ENCODE results near the gene DCPS.

DCPS gene

GRCh38 chr11:126329644-126330211, 25.9 kb downstream of the DCPS start:
- DNase-seq, result no peak

- no peak for DNase-seq
Observed at GRCh38 chr11:126331286-126331685, 27.4 kb downstream of the DCPS start.

- DNase-seq, result no peak
Observed at GRCh38 chr11:126332221-126332711, 28.4 kb downstream of the DCPS start.

GRCh38 chr11:126333142-126333541, 29.3 kb downstream of the DCPS start:
- DNase-seq, result no peak

GRCh38 chr11:126334659-126335462, 31.0 kb downstream of the DCPS start:
- DNase-seq, result no peak

GRCh38 chr11:126335463-126335760, 31.6 kb downstream of the DCPS start:
- DNase-seq, result no peak

- no peak for DNase-seq
Observed at GRCh38 chr11:126336138-126336541, 32.3 kb downstream of the DCPS start.

- no peak for DNase-seq
Observed at GRCh38 chr11:126336671-126337101, 32.8 kb downstream of the DCPS start.

- DNase-seq, result no peak
Observed at GRCh38 chr11:126337126-126337473, 33.2 kb downstream of the DCPS start.

- no peak for DNase-seq
Observed at GRCh38 chr11:126337474-126338241, 33.8 kb downstream of the DCPS start.

- no peak for DNase-seq
Observed at GRCh38 chr11:126338346-126339055, 34.6 kb downstream of the DCPS start.

- no peak for DNase-seq
Observed at GRCh38 chr11:126339073-126339862, 35.4 kb downstream of the DCPS start.

GRCh38 chr11:126339863-126340434, 36.1 kb downstream of the DCPS start:
- DNase-seq, result no peak

GRCh38 chr11:126340960-126341606, 37.2 kb downstream of the DCPS start:
- no peak for DNase-seq

- DNase-seq, result no peak
Observed at GRCh38 chr11:126341760-126342161, 37.9 kb downstream of the DCPS start.

GRCh38 chr11:126343051-126343450, 39.2 kb downstream of the DCPS start:
- no peak for DNase-seq

GRCh38 chr11:126344141-126345080, 40.6 kb downstream of the DCPS start:
- no peak for DNase-seq

GRCh38 chr11:126345283-126345682, 41.4 kb downstream of the DCPS start:
- DNase-seq, result no peak

- no peak for DNase-seq
Observed at GRCh38 chr11:126345759-126346585, 42.1 kb downstream of the DCPS start.

GRCh38 chr11:126346586-126346940, 42.7 kb downstream of the DCPS start:
- DNase-seq, result no peak
